Adrenal gland (tissue), 12 donors: ENCODE results near the gene SMURF1. TPM values are rescaled to one million over a fixed set of nuclear protein-coding genes. Genes with fewer than 3 reads are reported as not detected.

Experiments used
- DNase-seq, 7 donors: peaks; one replicate each; pipeline ENCODE4 v3.0.0-alpha.2; 2019 to 2020
- H3K27ac ChIP-seq, 5 donors: fragments of 200-600 bp; sonication (generic) in 4 of 5; 1 replicate in 3 of 5; 2 replicates in 2 of 5; pipeline versions ENCODE4 v1.5.1 to v1.8.0; 2016 to 2020; ENCODE audit warnings: mild to moderate bottlenecking in 1 of 5
- H3K27me3 ChIP-seq: fragments of 200-600 bp; 2 replicates; pipeline ENCODE4 v1.8.0; 2021
- H3K36me3 ChIP-seq, 2 donors: fragments of 200-600 bp; replicated peaks in 1 of 2; 1 replicate in 1 of 2; 2 replicates in 1 of 2; pipeline versions ENCODE4 v1.5.1 to v1.8.0; 2018 to 2022
- H3K4me1 ChIP-seq, 2 donors: fragments of 200-600 bp; replicated peaks in 1 of 2; 1 replicate in 1 of 2; 2 replicates in 1 of 2; pipeline versions ENCODE4 v1.5.1 to v1.8.0; 2018 to 2021
- H3K4me3 ChIP-seq, 4 donors: fragments of 200-600 bp; sonication (generic) in 3 of 4; one replicate each; pipeline ENCODE4 v1.5.1; 2016 to 2018
- H3K9me3 ChIP-seq, 3 donors: fragments of 200-600 bp; sonication (generic) in 1 of 3; replicated peaks in 1 of 3; 1 replicate in 2 of 3; 2 replicates in 1 of 3; pipeline versions ENCODE4 v1.5.1 to v1.8.0; 2016 to 2021
- POLR2A ChIP-seq, 2 donors: fragments of 450-650 bp; IDR thresholded peaks; one replicate each; pipeline ENCODE4 v1.6.1; 2017; ENCODE audit warnings: antibody characterized with exemption in 2 of 2, mild to moderate bottlenecking in 2 of 2, moderate library complexity in 1 of 2
- WGBS, 4 donors: extraction: QIAGEN DNeasy Blood & Tissue Kit in 2 of 4; methylation state at CpG; one replicate each; pipeline versions ENCODE4 v1.1.5 to v1.1.7; 2013 to 2017; 5-methylcytosine and 5-hydroxymethylcytosine counted together
- intact Hi-C, 2 donors: fragments of 100-400 bp; cut with DNase I; formaldehyde crosslinking; loops; one replicate each; pipeline versions ENCODE4 v1.14.1 to v1.15.0; 2022 to 2023
- polyA plus RNA-seq, 3 donors: library from polyadenylated mRNA; stranded (reverse); fragments of 200-250 nt in 2 of 3; fragments of 350-450 nt in 1 of 3; fragmentation: Illumina TruSeq in 1 of 3; extraction: RNeasy Lipid Tissue Mini Kit (QIAGEN cat#74804) in 1 of 3; gene quantifications; one replicate each; pipeline ENCODE4 v1.2.3, GENCODE V29; 2013 to 2014
- total RNA-seq, 9 donors: library from RNA; depleted of rRNA in 4 of 9; stranded (reverse); fragments of >200 nt in 4 of 9; fragments of 120-200 nt in 1 of 9; fragmentation: NEBNext Ultra II Directional in 1 of 9; extraction: Animal tissue kit (Norgen Biotek cat#: 25700) in 1 of 9; gene quantifications; one replicate each; pipeline versions ENCODE4 v1.1.0 to v1.2.4, GENCODE V29; 2013 to 2023
- TF ChIP-seq, protein P1 (sequence below), 6 experiments: fragments of 450-650 bp in 4 of 6; fragments of 200-600 bp in 2 of 6; sonication (generic) in 1 of 6; IDR thresholded peaks; 1 replicate in 5 of 6; 2 replicates in 1 of 6; pipeline versions ENCODE4 v1.5.1 to v1.8.0; 2016 to 2021; ENCODE audit warnings: antibody characterized with exemption in 6 of 6, mild to moderate bottlenecking in 2 of 6, moderate library complexity in 1 of 6
- donor health status: healthy with polysubstance abuse.
- donor health status: Bipolar disorder and iron deficiency.
- donor health status: DM: yes; HTN: yes; CAD: no.
- donor health status: DM: no; HTN: no; CAD: no.
- donor health status: DM: no; HTN: no; CAD: no.
- donor health status: DM: yes; HTN: yes; CAD: no.

SMURF1 gene
- total and polyA plus RNA-seq, 12 donors = 8.9 to 40.3 (median 22.3) TPM

DNA sequence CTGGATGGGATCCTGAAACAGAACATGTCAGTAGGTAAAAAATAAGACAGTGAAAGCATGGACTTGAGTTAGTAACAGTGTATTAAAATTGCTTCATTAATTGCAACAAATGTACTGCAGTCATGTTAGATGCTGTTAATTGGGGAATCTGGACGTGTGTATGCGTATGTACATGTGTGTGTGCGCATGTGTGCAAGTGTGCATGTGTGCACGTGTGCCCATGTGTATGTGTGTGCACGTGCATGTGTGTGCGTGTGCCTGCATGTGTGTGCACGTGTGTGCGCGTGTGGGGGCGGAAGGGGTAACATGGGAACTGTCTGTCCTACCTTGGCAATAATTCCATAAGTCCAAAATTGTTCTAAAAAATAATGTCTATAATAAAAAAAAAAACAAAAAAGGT lies 67.3 kb downstream of the SMURF1 start:
- no peak for TF ChIP-seq POLR2A (IDR thresholded peaks at IDR 0.05)
- DNase-seq = no peak
- intact Hi-C loops = no loop called here

DNA sequence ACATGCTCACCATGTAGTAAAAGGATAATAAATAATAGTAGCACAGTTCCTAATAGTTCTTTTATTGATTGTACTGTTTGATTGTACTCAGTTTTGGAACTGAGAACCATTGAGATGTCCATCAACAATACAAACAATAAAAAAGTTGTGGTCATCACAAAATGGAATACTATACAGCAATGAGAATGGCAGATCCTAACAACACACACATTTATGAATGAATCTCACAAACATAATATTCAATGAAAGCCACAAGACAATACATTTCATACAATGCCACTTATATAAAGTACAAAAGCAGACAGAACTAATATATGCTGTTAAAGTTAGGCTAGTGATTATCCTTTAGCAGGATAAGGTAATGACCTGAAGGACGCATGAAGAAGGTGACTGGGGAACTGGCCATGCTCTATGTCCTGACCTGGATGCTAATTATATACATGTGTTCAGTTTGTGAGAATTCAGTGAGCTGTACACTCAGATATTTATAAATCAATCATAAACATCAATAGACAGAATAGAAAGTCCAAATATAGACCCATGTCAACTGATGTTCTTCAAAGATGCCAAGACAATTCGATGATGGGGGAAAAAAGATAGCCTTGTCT lies 70.0 kb downstream of the SMURF1 start:
- no peak overlapping the region for H3K4me3 ChIP-seq
- H3K27ac ChIP-seq = no peak overlapping the region
- peaks cover 1 to 22% of the 10 kb centered on the region in 2 donors for H3K4me1 ChIP-seq
- no peaks in the 10 kb centered on the region for H3K9me3 ChIP-seq
- WGBS, 4 donors = 87 to 91% (median 90%) methylated on average over 2 of the region's 2 CpGs
- H3K36me3 ChIP-seq = no peaks in the 10 kb centered on the region
- H3K27me3 ChIP-seq = no peaks in the 10 kb centered on the region
- intact Hi-C loops = no loop called here
- no peak for TF ChIP-seq POLR2A (IDR thresholded peaks at IDR 0.05)
- TF ChIP-seq, protein P1, sequence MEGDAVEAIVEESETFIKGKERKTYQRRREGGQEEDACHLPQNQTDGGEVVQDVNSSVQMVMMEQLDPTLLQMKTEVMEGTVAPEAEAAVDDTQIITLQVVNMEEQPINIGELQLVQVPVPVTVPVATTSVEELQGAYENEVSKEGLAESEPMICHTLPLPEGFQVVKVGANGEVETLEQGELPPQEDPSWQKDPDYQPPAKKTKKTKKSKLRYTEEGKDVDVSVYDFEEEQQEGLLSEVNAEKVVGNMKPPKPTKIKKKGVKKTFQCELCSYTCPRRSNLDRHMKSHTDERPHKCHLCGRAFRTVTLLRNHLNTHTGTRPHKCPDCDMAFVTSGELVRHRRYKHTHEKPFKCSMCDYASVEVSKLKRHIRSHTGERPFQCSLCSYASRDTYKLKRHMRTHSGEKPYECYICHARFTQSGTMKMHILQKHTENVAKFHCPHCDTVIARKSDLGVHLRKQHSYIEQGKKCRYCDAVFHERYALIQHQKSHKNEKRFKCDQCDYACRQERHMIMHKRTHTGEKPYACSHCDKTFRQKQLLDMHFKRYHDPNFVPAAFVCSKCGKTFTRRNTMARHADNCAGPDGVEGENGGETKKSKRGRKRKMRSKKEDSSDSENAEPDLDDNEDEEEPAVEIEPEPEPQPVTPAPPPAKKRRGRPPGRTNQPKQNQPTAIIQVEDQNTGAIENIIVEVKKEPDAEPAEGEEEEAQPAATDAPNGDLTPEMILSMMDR (IDR thresholded peaks at IDR 0.05) = no peak
- no peak for DNase-seq

More for the DNA sequence above, 67.3 kb downstream of the SMURF1 start:
- Histone ChIP-seq H3K9me3 (no peaks in the 10 kb centered on the region), H3K27ac (no peak overlapping the region), H3K36me3 (no peaks in the 10 kb centered on the region), H3K27me3 (no peaks in the 10 kb centered on the region), H3K4me1 (peaks cover 8 to 33% of the 10 kb centered on the region in 2 donors), H3K4me3 (no peak overlapping the region)
- 94 to 97% (median 95%) methylated on average over 10 of the region's 10 CpGs for WGBS, 4 donors

DNA sequence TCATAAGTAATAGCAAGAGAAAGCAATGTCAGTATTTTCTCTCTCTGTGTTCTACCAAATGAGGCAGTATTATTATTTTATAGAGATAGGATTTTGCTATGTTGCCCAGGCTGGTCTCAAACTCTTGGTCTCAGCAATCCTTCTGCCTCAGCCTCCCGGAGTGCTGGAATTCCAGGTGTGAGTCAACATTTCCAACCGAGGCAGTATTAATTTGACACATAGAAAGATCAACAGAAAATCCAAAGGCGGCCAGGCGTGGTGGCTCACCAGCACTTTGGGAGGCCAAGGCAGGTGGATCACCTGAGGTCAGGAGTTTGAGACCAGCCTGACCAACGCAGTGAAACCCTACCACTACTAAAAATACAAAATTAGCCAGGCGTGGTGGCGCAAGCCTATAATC lies 71.8 kb downstream of the SMURF1 start:
- 86 to 95% (median 93%) methylated on average over 7 of the region's 7 CpGs for WGBS, 4 donors

DNA sequence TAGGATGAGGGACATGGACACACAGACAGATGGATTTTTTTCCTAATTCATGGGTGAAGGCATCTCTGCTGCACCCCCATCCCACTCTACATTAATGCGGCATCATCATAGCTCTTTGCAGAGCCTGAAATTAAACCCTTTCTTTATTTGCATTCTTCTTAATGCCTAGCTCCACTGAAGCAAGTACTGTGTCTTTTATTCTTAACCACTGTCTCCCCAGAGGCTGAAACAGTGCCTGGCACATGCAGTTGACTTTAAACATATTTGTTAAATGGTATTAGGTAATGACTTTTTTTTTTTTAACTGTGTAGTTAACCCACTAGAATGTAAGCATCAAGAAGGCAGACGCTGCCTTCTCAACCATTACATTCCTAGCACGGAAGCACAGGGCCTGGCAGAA lies 73.5 kb downstream of the SMURF1 start:
- H3K27ac ChIP-seq = peak overlapping the region in 1 of 5 donors; percentile 21
- whole genome bisulfite sequencing, 4 donors = 95 to 100% (median 98%) methylated on average over 3 of the region's 3 CpGs
- H3K4me3 ChIP-seq = no peak overlapping the region
- no peaks in the 10 kb centered on the region for H3K36me3 ChIP-seq
- H3K9me3 ChIP-seq = no peaks in the 10 kb centered on the region
- H3K4me1 ChIP-seq = peaks cover 4 to 17% of the 10 kb centered on the region in 2 donors
- TF ChIP-seq POLR2A (IDR thresholded peaks at IDR 0.05) = no peak
- TF ChIP-seq, protein P1 (IDR thresholded peaks at IDR 0.05) = no peak
- intact Hi-C loops = no loop called here
- no peak for DNase-seq
- no peaks in the 10 kb centered on the region for H3K27me3 ChIP-seq

More for the DNA sequence above, 71.8 kb downstream of the SMURF1 start:
- Histone ChIP-seq H3K4me1 (peaks cover 4 to 17% of the 10 kb centered on the region in 2 donors), H3K27ac (peak overlapping the region; percentile 8 to 80 (median 49)), H3K4me3 (no peak overlapping the region), H3K36me3 (no peaks in the 10 kb centered on the region), H3K9me3 (no peaks in the 10 kb centered on the region), H3K27me3 (no peaks in the 10 kb centered on the region)
- intact Hi-C loops = no loop called here
- DNase-seq = no peak
- TF ChIP-seq, protein P1 (IDR thresholded peaks at IDR 0.05) = no peak
- TF ChIP-seq POLR2A (IDR thresholded peaks at IDR 0.05) = no peak
